IMR-90 (cell line): Measurements from ENCODE around the gene PRKACB. TPM values are rescaled to one million over a fixed set of nuclear protein-coding genes. Genes with fewer than 3 reads are reported as not detected.
A peak's percentile ranks its signal among the peaks of the same experiment; 100 is the strongest.

Experiments used
- ATAC-seq: fragments of 200-7000 bp; cut with Tn5 transposase; 2 replicates; pipeline ENCODE4 v1.9.1; 2020; ENCODE audit warnings: low read depth, mild to moderate bottlenecking, moderate library complexity
- BruUV-seq: library from RNA; stranded (reverse); fragments of 400-500 nt; replicated peaks from 2 replicates; lab custom pipeline; 2021; lab: Mats Ljungman, UMichigan
- CTCF ChIA-PET: fragments of 300-600 bp; formaldehyde crosslinking; extraction: SDS; loops from one replicate; lab custom pipeline; 2021; ENCODE audit warnings: antibody characterized with exemption; lab: Yijun Ruan, JAX
- POLR2A ChIA-PET: fragments of 300-600 bp; sonication (Branson Sonifier 250); formaldehyde crosslinking; loops from one replicate; lab custom pipeline; 2022; ENCODE audit warnings: antibody characterized with exemption; ENCODE audit not compliant: unreplicated experiment; lab: Charles Lee
- DNase-seq: peaks from one replicate; pipeline ENCODE4 v3.0.0; 2013
- H2AFZ ChIP-seq: replicated peaks from 2 replicates; pipeline ENCODE3; 2013; ENCODE audit warnings: low read length, mild to moderate bottlenecking; ENCODE audit not compliant: poor library complexity
- H2AK5ac ChIP-seq: 2 replicates; pipeline ENCODE4 v1.6.1; 2013; ENCODE audit warnings: low read depth, low read length, inconsistent platforms
- H2AK9ac ChIP-seq: replicated peaks from 2 replicates; pipeline ENCODE3; 2013; ENCODE audit warnings: mild to moderate bottlenecking, low read depth, low read length, moderate library complexity; ENCODE audit not compliant: poor library complexity
- H2BK120ac ChIP-seq: 2 replicates; pipeline ENCODE4 v1.6.1; 2013; ENCODE audit warnings: low read depth, low read length, inconsistent platforms
- H2BK15ac ChIP-seq: 3 replicates; pipeline ENCODE4 v1.6.1; 2013; ENCODE audit warnings: low read depth, low read length, inconsistent platforms
- H2BK20ac ChIP-seq: 2 replicates; pipeline ENCODE4 v1.6.1; 2013; ENCODE audit warnings: low read depth, mild to moderate bottlenecking, inconsistent platforms, low read length, moderate library complexity
- H2BK5ac ChIP-seq: 2 replicates; pipeline ENCODE4 v1.6.1; 2013; ENCODE audit warnings: mild to moderate bottlenecking, low read depth, low read length, inconsistent platforms; ENCODE audit not compliant: poor library complexity, severe bottlenecking
- H3K14ac ChIP-seq: replicated peaks from 2 replicates; pipeline ENCODE4 v1.6.1; 2013; ENCODE audit warnings: low read depth, low read length, inconsistent platforms
- H3K18ac ChIP-seq: 2 replicates; pipeline ENCODE4 v1.6.1; 2013; ENCODE audit warnings: low read depth, low read length, control low read depth
- H3K23ac ChIP-seq: 2 replicates; pipeline ENCODE4 v1.6.1; 2013; ENCODE audit warnings: low read depth, low read length, inconsistent platforms
- H3K27ac ChIP-seq: 2 replicates; pipeline ENCODE4 v1.5.1; 2013; ENCODE audit warnings: mild to moderate bottlenecking, control low read depth, low read length; ENCODE audit not compliant: insufficient read depth
- H3K27me3 ChIP-seq: 2 replicates; pipeline ENCODE4 v1.6.1; 2013; ENCODE audit warnings: low read length; ENCODE audit not compliant: control insufficient read depth, insufficient read depth
- H3K36me3 ChIP-seq: 2 replicates; pipeline ENCODE4 v1.6.1; 2013; ENCODE audit warnings: low read length, mixed read lengths; ENCODE audit not compliant: control insufficient read depth, insufficient read depth
- H3K4ac ChIP-seq: 2 replicates; pipeline ENCODE4 v1.6.1; 2013; ENCODE audit warnings: low read depth, low read length, inconsistent platforms
- H3K4me1 ChIP-seq: 2 replicates; pipeline ENCODE4 v1.6.1; 2013; ENCODE audit warnings: low read length, mixed read lengths; ENCODE audit not compliant: control insufficient read depth, insufficient read depth
- H3K4me2 ChIP-seq: 2 replicates; pipeline ENCODE4 v1.6.1; 2013; ENCODE audit warnings: low read depth, mild to moderate bottlenecking, control low read depth, low read length, moderate library complexity
- H3K4me3 ChIP-seq: 2 replicates; pipeline ENCODE4 v1.5.1; 2013; ENCODE audit warnings: low read depth, mild to moderate bottlenecking, control low read depth, low read length, moderate library complexity; ENCODE audit not compliant: insufficient read depth
- H3K56ac ChIP-seq: 2 replicates; pipeline ENCODE4 v1.6.1; 2013; ENCODE audit warnings: low read length, inconsistent platforms; ENCODE audit not compliant: insufficient read depth; ENCODE audit errors: extremely low read depth
- H3K79me1 ChIP-seq, 2 experiments: 2 replicates each; pipeline ENCODE4 v1.6.1; 2013; ENCODE audit warnings: low read length in 2 of 2, inconsistent platforms in 1 of 2, low read depth in 1 of 2
- H3K9ac ChIP-seq: 2 replicates; pipeline ENCODE4 v1.6.1; 2013; ENCODE audit warnings: low read depth, low read length, control low read depth
- H3K9me1 ChIP-seq: 2 replicates; pipeline ENCODE4 v1.6.1; 2013; ENCODE audit warnings: low read length, inconsistent platforms; ENCODE audit not compliant: insufficient read depth
- H3K9me3 ChIP-seq: 2 replicates; pipeline ENCODE4 v1.6.1; 2013; ENCODE audit warnings: low read length; ENCODE audit not compliant: control insufficient read depth, insufficient read depth
- H4K20me1 ChIP-seq: 2 replicates; pipeline ENCODE4 v1.6.1; 2013; ENCODE audit warnings: low read length, inconsistent platforms; ENCODE audit not compliant: insufficient read depth
- H4K5ac ChIP-seq: 2 replicates; pipeline ENCODE4 v1.6.1; 2013; ENCODE audit warnings: mild to moderate bottlenecking, low read depth, low read length, control low read depth
- H4K8ac ChIP-seq, 2 experiments: 2 replicates each; pipeline ENCODE4 v1.6.1; 2013; ENCODE audit warnings: low read depth in 2 of 2, low read length in 2 of 2, control low read depth in 1 of 2, inconsistent platforms in 1 of 2
- H4K91ac ChIP-seq: 2 replicates; pipeline ENCODE4 v1.6.1; 2013; ENCODE audit warnings: low read depth, low read length, inconsistent platforms; ENCODE audit not compliant: insufficient read depth
- BHLHE40 ChIP-seq: fragments of 150-350 bp; IDR thresholded peaks from 2 replicates; pipeline ENCODE4 v1.6.1; 2016; ENCODE audit warnings: mild to moderate bottlenecking, low read depth, low read length
- CEBPB ChIP-seq: IDR thresholded peaks from 2 replicates; pipeline ENCODE4 v1.6.1; 2012; ENCODE audit warnings: low read depth, low read length, improper control_type of control experiment
- CHD1 ChIP-seq: IDR thresholded peaks from 2 replicates; pipeline ENCODE4 v1.6.1; 2012; ENCODE audit warnings: low read depth, low read length, improper control_type of control experiment
- FOS ChIP-seq: fragments of 150-350 bp; IDR thresholded peaks from 2 replicates; pipeline ENCODE4 v1.6.1; 2016; ENCODE audit warnings: low read depth, low read length
- MAFK ChIP-seq: IDR thresholded peaks from 2 replicates; pipeline ENCODE4 v1.6.1; 2012; ENCODE audit warnings: low read depth, low read length, improper control_type of control experiment
- MAZ ChIP-seq: IDR thresholded peaks from 2 replicates; pipeline ENCODE4 v1.6.1; 2012; ENCODE audit warnings: low read depth, mild to moderate bottlenecking, low read length, improper control_type of control experiment, moderate library complexity, borderline replicate concordance
- MXI1 ChIP-seq: IDR thresholded peaks from 2 replicates; pipeline ENCODE4 v1.6.1; 2012; ENCODE audit warnings: low read depth, mild to moderate bottlenecking, low read length, moderate library complexity, borderline replicate concordance
- POLR2A ChIP-seq: IDR thresholded peaks from 2 replicates; pipeline ENCODE4 v1.6.1; 2012; ENCODE audit warnings: mild to moderate bottlenecking, low read depth, low read length
- RAD21 ChIP-seq: IDR thresholded peaks from 2 replicates; pipeline ENCODE4 v1.6.1; 2012; ENCODE audit warnings: low read length, improper control_type of control experiment
- RCOR1 ChIP-seq: IDR thresholded peaks from 2 replicates; pipeline ENCODE4 v1.6.1; 2012; ENCODE audit warnings: mild to moderate bottlenecking, low read length, improper control_type of control experiment; ENCODE audit not compliant: insufficient replicate concordance
- SMC3 ChIP-seq: fragments of 150-350 bp; IDR thresholded peaks from 2 replicates; pipeline ENCODE4 v1.6.1; 2016; ENCODE audit warnings: low read depth, mild to moderate bottlenecking, antibody characterized with exemption, low read length, moderate library complexity
- WGBS, 2 experiments: methylation state at CpG; one replicate each; pipeline versions ENCODE4 v1.1.5 to v1.1.7; 2013; ENCODE audit warnings: missing lambda C conversion rate in 2 of 2; ENCODE audit not compliant: insufficient read length in 1 of 2; ENCODE audit errors: extremely low coverage in 2 of 2; 5-methylcytosine and 5-hydroxymethylcytosine counted together
- dilution Hi-C: fragments of 300-500 bp; cut with HindIII; formaldehyde crosslinking; loops from one replicate; pipeline ENCODE4 v1.14.3; 2018; ENCODE audit warnings: low sequenced_read_pairs; ENCODE audit not compliant: unreplicated experiment
- in situ Hi-C: fragments of 300-500 bp; cut with MboI; formaldehyde crosslinking; loops from 3 replicates; pipeline ENCODE4 v1.14.3; 2019; ENCODE audit warnings: low sequenced_read_pairs, inconsistent platforms, mixed read lengths
- intact Hi-C: fragments of 100-400 bp; cut with micrococcal nuclease; formaldehyde crosslinking; loops from 2 replicates; pipeline ENCODE4 v1.10.0; 2022
- polyA plus RNA-seq, 3 experiments: library from polyadenylated mRNA; depleted of rRNA; stranded (reverse); fragments of >200 nt; gene quantifications; 2 replicates each; pipeline ENCODE4 v1.2.3, GENCODE V29; 2012; ENCODE audit warnings: low replicate concordance in 1 of 3
- total RNA-seq: library from RNA; depleted of rRNA; stranded (reverse); fragments of >200 nt; gene quantifications from 2 replicates; pipeline ENCODE4 v1.2.3, GENCODE V29; 2012
- TF ChIP-seq, protein P1 (sequence below): conservative IDR thresholded peaks from 2 replicates; pipeline ENCODE4 v1.5.1; 2012; ENCODE audit warnings: mild to moderate bottlenecking, low read depth, low read length, improper control_type of control experiment
- TF ChIP-seq, protein P2 (sequence below): fragments of 150-350 bp; IDR thresholded peaks from 2 replicates; pipeline ENCODE4 v1.6.1; 2017; ENCODE audit warnings: mild to moderate bottlenecking, antibody characterized with exemption, low read length, low read depth
- TF ChIP-seq, protein P3 (sequence below): fragments of 150-350 bp; IDR thresholded peaks from 2 replicates; pipeline ENCODE4 v1.6.1; 2016; ENCODE audit warnings: low read depth, mild to moderate bottlenecking, low read length, moderate library complexity, borderline replicate concordance

PRKACB gene
- total and polyA plus RNA-seq, 2 of the 4 experiments (the other 2 are of a cell fraction), result 8.2 to 8.3 TPM

GRCh38 chr1:84163123-84163931 is 19.3 kb downstream of the PRKACB start:
- H3K27ac ChIP-seq, result no peak overlapping the region
- intact Hi-C loops, result no loop called here
- POLR2A ChIA-PET, result no interaction called here
- H4K5ac ChIP-seq, result peak overlapping the region; percentile 16; the same call in 1 of the 2 replicates
- CTCF ChIA-PET, result no interaction called here
- H3K27me3 ChIP-seq, result no peaks in the 10 kb centered on the region
- dilution Hi-C loops, result no loop called here
- 0 out of 2 replicates have a peak overlapping the region, but pooled peaks have one; percentile 19 for H3K4ac ChIP-seq
- in situ Hi-C loops, result no loop called here
- no peak overlapping the region for H3K4me3 ChIP-seq
- H3K9ac ChIP-seq, result no peak overlapping the region
- H2BK15ac ChIP-seq, result no peak overlapping the region
- no peak overlapping the region for H2BK5ac ChIP-seq
- no peaks in the 10 kb centered on the region for H4K20me1 ChIP-seq
- H2BK20ac ChIP-seq, result peak overlapping the region; percentile 49; the same call in 1 of the 2 replicates
- H3K9me3 ChIP-seq, result no peaks in the 10 kb centered on the region
- 0 out of 4 replicates have a peak overlapping the region, but pooled peaks of 1 of the 2 experiments have one; percentile 17 for H4K8ac ChIP-seq
- no peak overlapping the region for H4K91ac ChIP-seq
- no peak overlapping the region for H3K4me2 ChIP-seq
- H2AK5ac ChIP-seq, result no peak overlapping the region
- DNase-seq, result no peak
- H3K18ac ChIP-seq, result no peak overlapping the region
- no peak overlapping the region; the same call in 1 of the 2 replicates for H3K23ac ChIP-seq
- H2AFZ ChIP-seq, result no peak overlapping the region
- no peaks in the 10 kb centered on the region for H3K9me1 ChIP-seq
- no peaks in the 10 kb centered on the region for H3K36me3 ChIP-seq
- H3K14ac ChIP-seq, result peak overlapping the region; percentile 1; the same call in 1 of the 2 replicates
- peaks cover 10 to 22% of the 10 kb centered on the region in 2 experiments for H3K79me1 ChIP-seq
- H2BK120ac ChIP-seq, result no peak overlapping the region
- 96% methylated on average over 4 of the region's 7 CpGs; no CpG with 5 or more reads in 1 of the 2 experiments for WGBS, 2 experiments
- H2AK9ac ChIP-seq, result no peak overlapping the region
- H3K56ac ChIP-seq, result no peak overlapping the region
- ATAC-seq, result no peak
- no peaks in the 10 kb centered on the region; the same call in 1 of the 2 replicates for H3K4me1 ChIP-seq
- no TSS peak for BruUV-seq
- TF ChIP-seq, protein P1, sequence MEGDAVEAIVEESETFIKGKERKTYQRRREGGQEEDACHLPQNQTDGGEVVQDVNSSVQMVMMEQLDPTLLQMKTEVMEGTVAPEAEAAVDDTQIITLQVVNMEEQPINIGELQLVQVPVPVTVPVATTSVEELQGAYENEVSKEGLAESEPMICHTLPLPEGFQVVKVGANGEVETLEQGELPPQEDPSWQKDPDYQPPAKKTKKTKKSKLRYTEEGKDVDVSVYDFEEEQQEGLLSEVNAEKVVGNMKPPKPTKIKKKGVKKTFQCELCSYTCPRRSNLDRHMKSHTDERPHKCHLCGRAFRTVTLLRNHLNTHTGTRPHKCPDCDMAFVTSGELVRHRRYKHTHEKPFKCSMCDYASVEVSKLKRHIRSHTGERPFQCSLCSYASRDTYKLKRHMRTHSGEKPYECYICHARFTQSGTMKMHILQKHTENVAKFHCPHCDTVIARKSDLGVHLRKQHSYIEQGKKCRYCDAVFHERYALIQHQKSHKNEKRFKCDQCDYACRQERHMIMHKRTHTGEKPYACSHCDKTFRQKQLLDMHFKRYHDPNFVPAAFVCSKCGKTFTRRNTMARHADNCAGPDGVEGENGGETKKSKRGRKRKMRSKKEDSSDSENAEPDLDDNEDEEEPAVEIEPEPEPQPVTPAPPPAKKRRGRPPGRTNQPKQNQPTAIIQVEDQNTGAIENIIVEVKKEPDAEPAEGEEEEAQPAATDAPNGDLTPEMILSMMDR, result no peak
- TF ChIP-seq, protein P2, sequence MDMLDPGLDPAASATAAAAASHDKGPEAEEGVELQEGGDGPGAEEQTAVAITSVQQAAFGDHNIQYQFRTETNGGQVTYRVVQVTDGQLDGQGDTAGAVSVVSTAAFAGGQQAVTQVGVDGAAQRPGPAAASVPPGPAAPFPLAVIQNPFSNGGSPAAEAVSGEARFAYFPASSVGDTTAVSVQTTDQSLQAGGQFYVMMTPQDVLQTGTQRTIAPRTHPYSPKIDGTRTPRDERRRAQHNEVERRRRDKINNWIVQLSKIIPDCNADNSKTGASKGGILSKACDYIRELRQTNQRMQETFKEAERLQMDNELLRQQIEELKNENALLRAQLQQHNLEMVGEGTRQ, result no peak
- TF ChIP-seq RCOR1 (no peak), CEBPB (no peak), POLR2A (no peak), MAZ (no peak), SMC3 (no peak), BHLHE40 (no peak), RAD21 (no peak), FOS (no peak), CHD1 (no peak), MXI1 (no peak), MAFK (no peak)
- TF ChIP-seq, protein P3, sequence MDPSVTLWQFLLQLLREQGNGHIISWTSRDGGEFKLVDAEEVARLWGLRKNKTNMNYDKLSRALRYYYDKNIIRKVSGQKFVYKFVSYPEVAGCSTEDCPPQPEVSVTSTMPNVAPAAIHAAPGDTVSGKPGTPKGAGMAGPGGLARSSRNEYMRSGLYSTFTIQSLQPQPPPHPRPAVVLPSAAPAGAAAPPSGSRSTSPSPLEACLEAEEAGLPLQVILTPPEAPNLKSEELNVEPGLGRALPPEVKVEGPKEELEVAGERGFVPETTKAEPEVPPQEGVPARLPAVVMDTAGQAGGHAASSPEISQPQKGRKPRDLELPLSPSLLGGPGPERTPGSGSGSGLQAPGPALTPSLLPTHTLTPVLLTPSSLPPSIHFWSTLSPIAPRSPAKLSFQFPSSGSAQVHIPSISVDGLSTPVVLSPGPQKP, result no peak
